Endothelial cell of umbilical vein (primary cell): Measurements from ENCODE around the gene SLC19A1. TPM values are rescaled to one million over a fixed set of nuclear protein-coding genes. Genes with fewer than 3 reads are reported as not detected.

Experiments
- BruUV-seq: library from RNA; stranded (reverse); fragments of 400-500 nt; replicated peaks from 2 replicates; lab custom pipeline; 2021; lab: Mats Ljungman, UMichigan
- CTCF ChIA-PET: fragments of 300-600, 350-600 bp; sonication (Branson Sonifier 250); formaldehyde crosslinking; loops from one replicate; lab custom pipeline; 2021; ENCODE audit warnings: antibody characterized with exemption, inconsistent platforms; lab: Charles Lee
- POLR2A ChIA-PET: fragments of 300-600, 350-600 bp; sonication (Branson Sonifier 250); formaldehyde crosslinking; loops from one replicate; lab custom pipeline; 2021; ENCODE audit warnings: antibody characterized with exemption, inconsistent platforms; lab: Charles Lee
- DNase-seq: peaks from one replicate; pipeline ENCODE4 v3.0.0-alpha.2; 2011; ENCODE audit warnings: low read depth, low spot score
- FAIRE-seq: peaks from 2 replicates; lab custom pipeline; 2011; peaks lifted over from hg19 to GRCh38; lab: Jason Lieb, UNC
- H2AFZ ChIP-seq: 2 replicates; pipeline ENCODE4 v1.6.0; 2012; ENCODE audit warnings: low read depth, low read length, control low read depth, inconsistent platforms
- H3K27ac ChIP-seq: 2 replicates; pipeline ENCODE4 v1.5.1; 2011; ENCODE audit warnings: low read depth, mild to moderate bottlenecking, control low read depth, low read length, moderate library complexity; ENCODE audit not compliant: insufficient read depth
- H3K27me3 ChIP-seq, 2 experiments: 2 replicates each; pipeline versions ENCODE4 v1.6.0 to v1.6.1; 2011; ENCODE audit warnings: low read length in 2 of 2, mixed read lengths in 1 of 2; ENCODE audit not compliant: control insufficient read depth in 2 of 2, insufficient read depth in 2 of 2
- H3K36me3 ChIP-seq, 2 experiments: 2 replicates in 1 of 2; 3 replicates in 1 of 2; pipeline ENCODE4 v1.5.1; 2011; ENCODE audit warnings: low read length in 2 of 2, mild to moderate bottlenecking in 1 of 2, moderate library complexity in 1 of 2; ENCODE audit not compliant: control insufficient read depth in 2 of 2, insufficient read depth in 2 of 2; ENCODE audit errors: extremely low read depth in 1 of 2
- H3K4me1 ChIP-seq: 3 replicates; pipeline ENCODE4 v1.5.1; 2011; ENCODE audit warnings: mild to moderate bottlenecking, low read length; ENCODE audit not compliant: control insufficient read depth, insufficient read depth; ENCODE audit errors: extremely low read depth
- H3K4me2 ChIP-seq: 2 replicates; pipeline ENCODE4 v1.6.1; 2011; ENCODE audit warnings: low read length, control low read depth, mixed read lengths; ENCODE audit not compliant: insufficient read depth
- H3K4me3 ChIP-seq, 3 experiments: fragments of 200-600 bp in 1 of 3; sonication (generic), shearing (Covaris generic) in 1 of 3; replicated peaks in 1 of 3; 2 replicates each; pipeline ENCODE4 v1.5.1; 2011 to 2016; ENCODE audit warnings: control low read depth in 3 of 3, low read length in 3 of 3, mild to moderate bottlenecking in 2 of 3, inconsistent platforms in 1 of 3, low read depth in 1 of 3, moderate library complexity in 1 of 3; ENCODE audit not compliant: insufficient read depth in 1 of 3
- H3K79me2 ChIP-seq: 2 replicates; pipeline ENCODE4 v1.6.0; 2012; ENCODE audit warnings: low read length, inconsistent platforms; ENCODE audit not compliant: control insufficient read depth, insufficient read depth
- H3K9ac ChIP-seq: replicated peaks from 2 replicates; pipeline ENCODE3; 2011; ENCODE audit warnings: low read length, control low read depth; ENCODE audit not compliant: insufficient read depth; ENCODE audit errors: extremely low read depth
- H3K9me1 ChIP-seq: replicated peaks from 3 replicates; pipeline ENCODE4 v1.6.0; 2011; ENCODE audit warnings: mild to moderate bottlenecking, low read length; ENCODE audit not compliant: control insufficient read depth, insufficient read depth; ENCODE audit errors: extremely low read depth
- H3K9me3 ChIP-seq: replicated peaks from 2 replicates; pipeline ENCODE4 v1.5.1; 2012; ENCODE audit warnings: low read length, inconsistent platforms; ENCODE audit not compliant: control insufficient read depth, insufficient read depth
- H4K20me1 ChIP-seq: replicated peaks from 2 replicates; pipeline ENCODE3; 2011; ENCODE audit warnings: mild to moderate bottlenecking, low read length; ENCODE audit not compliant: control insufficient read depth, insufficient read depth; ENCODE audit errors: extremely low read depth
- CTCF ChIP-seq, 2 donors: IDR thresholded peaks; 1 replicate in 1 of 2; 2 replicates in 1 of 2; pipeline ENCODE4 v1.5.1; 2011; ENCODE audit warnings: low read length in 2 of 2, mild to moderate bottlenecking in 2 of 2, moderate library complexity in 2 of 2, control low read depth in 1 of 2, inconsistent platforms in 1 of 2, low read depth in 1 of 2; ENCODE audit not compliant: insufficient read depth in 1 of 2; ENCODE audit errors: extremely low read depth in 1 of 2
- MYC ChIP-seq: IDR thresholded peaks from one replicate; pipeline ENCODE4 v1.6.1; 2011; ENCODE audit warnings: mild to moderate bottlenecking, low read depth, low read length
- dilution Hi-C: fragments of 300-500 bp; cut with MboI; formaldehyde crosslinking; loops from one replicate; pipeline ENCODE4 v1.15.0; 2019; ENCODE audit warnings: low sequenced_read_pairs; ENCODE audit not compliant: extremely low pct_ligation_motif_present
- intact Hi-C: fragments of 100-400 bp; cut with micrococcal nuclease; formaldehyde crosslinking; loops from one replicate; pipeline ENCODE4 v1.10.0; 2022
- polyA plus RNA-seq, 4 experiments: library from polyadenylated mRNA; depleted of rRNA in 3 of 4; stranded (reverse) in 3 of 4; unstranded in 1 of 4; fragments of >200 nt; gene quantifications; 2 replicates each; pipeline versions ENCODE4 v1.2.1 to v1.2.3, GENCODE V29; 2011 to 2012; ENCODE audit warnings: missing spikeins in 1 of 4
- total RNA-seq: library from RNA; stranded (reverse); gene quantifications from 2 replicates; pipeline ENCODE4 v1.2.3, GENCODE V29; 2021

The SLC19A1 gene
- total and polyA plus RNA-seq, 2 donors (not counting 3 experiments of a cell fraction or from before 2014, with no cell fraction given): 36.3 to 54.6 TPM

GRCh38 chr21:45478115-45478801, 64.0 kb downstream of the SLC19A1 start:
- Histone ChIP-seq H3K4me3 (no peak overlapping the region), H3K9me3 (no peaks in the 10 kb centered on the region), H3K27ac (peak overlapping the region; percentile 46), H3K4me2 (no peak overlapping the region), H3K27me3 (no peaks in the 10 kb centered on the region), H3K79me2 (peaks cover 6% of the 10 kb centered on the region), H4K20me1 (no peaks in the 10 kb centered on the region), H3K9me1 (no peaks in the 10 kb centered on the region), H3K36me3 (peaks cover 3 to 45% of the 10 kb centered on the region in 2 experiments), H3K9ac (no peak overlapping the region), H3K4me1 (peaks cover 6% of the 10 kb centered on the region), H2AFZ (no peak overlapping the region)
- dilution Hi-C loops: no loop called here
- FAIRE-seq (peak; percentile 89), DNase-seq (peak; percentile 65)
- TF ChIP-seq CTCF (IDR thresholded peaks at IDR 0.05; ENCODE audit: extremely low read depth in 1 of 2, insufficient read depth in 1 of 2, low read depth in 1 of 2, low read length in 2 of 2): peak; percentile 83 to 91
- TF ChIP-seq MYC: no peak
- CTCF ChIA-PET: interaction anchor here (0.7 kb wide), 1 partner anchor 185 kb away, joined by 3 read pairs; no protein-coding TSS in a partner anchor
- intact Hi-C loops: loop anchor here (1.0 to 10.0 kb wide), 3 partner anchors 57 to 342 kb away; no protein-coding TSS in a partner anchor
- BruUV-seq: no TSS peak
- POLR2A ChIA-PET: no interaction called here
